ENCODE measurements around the gene PRKCG.
"Not testable (repeated sequence)": the region's sequence is repeated elsewhere in the genome, so short reads cannot be mapped to it uniquely, and the experiment has no call there.

PRKCG gene

GRCh38 chr19:53945998-53946397 is 64.0 kb downstream of the PRKCG start:
- no peak for DNase-seq

GRCh38 chr19:53947624-53948023 is 65.6 kb downstream of the PRKCG start:
- no peak for DNase-seq

GRCh38 chr19:53948611-53949010 is 66.6 kb downstream of the PRKCG start:
- not testable (repeated sequence) for DNase-seq

GRCh38 chr19:53951436-53951835 is 69.4 kb downstream of the PRKCG start:
- DNase-seq: no peak

- DNase-seq: no peak
Measured at GRCh38 chr19:53951947-53952346, 70.0 kb downstream of the PRKCG start.

GRCh38 chr19:53953383-53953782 is 71.4 kb downstream of the PRKCG start:
- no peak for DNase-seq

All from DMS53 (cell line).